ENCODE measurements around the gene USP36. TPM values are rescaled to one million over a fixed set of nuclear protein-coding genes. Genes with fewer than 3 reads are reported as not detected.
"Not testable (repeated sequence)": the region's sequence is repeated elsewhere in the genome, so short reads cannot be mapped to it uniquely, and the experiment has no call there.

USP36 gene
- 19.5 TPM for total RNA-seq
- long read RNA-seq, partial matches to known transcripts, result 8 of 14 reads
- long read RNA-seq, other reads (novel, unspliced or antisense), result 5 of 14 reads

DNA sequence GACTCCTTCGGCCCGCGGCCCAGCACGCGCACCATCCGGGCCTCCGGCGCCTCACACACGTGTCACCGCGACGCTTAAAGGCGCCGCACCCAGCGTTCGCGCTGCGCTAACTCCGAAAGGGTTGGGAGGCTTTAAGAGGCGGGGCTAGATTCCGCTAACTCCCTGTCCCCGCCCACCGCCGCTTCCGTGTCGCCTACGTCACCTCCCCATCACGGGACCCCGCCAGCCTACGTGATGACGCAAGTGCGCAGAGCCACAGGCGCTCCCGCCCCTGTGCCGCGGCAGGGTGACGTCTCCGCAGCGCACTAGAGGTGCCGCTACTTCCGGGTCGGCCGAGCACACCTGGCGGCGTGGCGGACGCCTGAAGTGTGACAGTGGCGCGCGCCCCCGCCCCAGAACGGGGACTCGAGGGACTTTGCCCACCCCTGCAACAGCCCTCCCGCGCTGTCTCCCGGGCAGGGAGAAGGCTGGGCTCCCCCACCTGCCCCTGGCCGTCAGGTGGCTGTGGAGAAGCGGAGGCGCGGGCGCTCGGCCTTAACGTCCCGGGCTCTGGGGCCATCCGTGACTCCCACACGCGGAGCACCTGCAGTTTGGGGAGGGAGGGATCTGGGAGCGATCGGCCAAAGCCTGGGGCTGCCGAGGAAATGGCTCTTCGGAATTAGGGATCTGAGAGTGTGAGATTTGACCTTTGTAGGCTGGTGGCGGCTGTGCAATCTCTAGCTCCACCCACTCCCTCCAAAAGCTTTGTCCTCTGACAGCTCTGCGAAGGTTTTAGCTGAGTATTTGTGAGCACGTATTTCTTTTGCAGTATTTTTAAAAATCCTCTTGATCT, at the start of gene USP36:
TSS of gene USP36 (minus strand) at position 35 of the 832 bp plus-strand sequence. CDS start 4,451 bp downstream, outside the sequence.
- intact Hi-C loops (cut with DNase I), result no loop called here

GRCh38 chr17:78890096-78890495, 49.5 kb upstream of the USP36 start:
- DNase-seq (ENCODE audit: low spot score); intact Hi-C loops (cut with DNase I): not testable (repeated sequence)

More for the DNA sequence above, at the start of gene USP36:
- peak; percentile 100 for DNase-seq (ENCODE audit: low spot score)

DNA sequence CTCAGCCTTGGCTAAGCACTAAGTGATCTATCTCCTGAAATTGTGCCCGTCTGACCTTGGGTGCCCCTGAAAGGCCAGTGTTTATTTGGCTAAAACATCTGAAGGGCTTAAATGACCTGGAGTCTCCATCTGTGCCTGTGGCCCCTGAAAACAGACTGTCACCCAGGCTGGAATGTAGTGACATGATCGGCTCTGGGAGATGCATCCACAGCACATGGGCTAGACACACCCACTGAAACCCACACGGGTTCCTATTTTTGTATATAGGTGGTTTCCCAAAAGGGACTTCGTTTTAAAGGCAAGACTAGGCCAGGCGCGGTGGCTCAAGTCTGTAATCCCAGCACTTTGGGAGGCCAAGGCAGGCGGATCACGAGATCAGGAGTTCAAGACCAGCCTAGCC, 48.9 kb upstream of the USP36 start:
- no peak for DNase-seq (ENCODE audit: low spot score)
- intact Hi-C loops (cut with DNase I), result no loop called here

GRCh38 chr17:78888941-78889518, 48.4 kb upstream of the USP36 start:
- intact Hi-C loops (cut with DNase I), result no loop called here
- no peak for DNase-seq (ENCODE audit: low spot score)

DNA sequence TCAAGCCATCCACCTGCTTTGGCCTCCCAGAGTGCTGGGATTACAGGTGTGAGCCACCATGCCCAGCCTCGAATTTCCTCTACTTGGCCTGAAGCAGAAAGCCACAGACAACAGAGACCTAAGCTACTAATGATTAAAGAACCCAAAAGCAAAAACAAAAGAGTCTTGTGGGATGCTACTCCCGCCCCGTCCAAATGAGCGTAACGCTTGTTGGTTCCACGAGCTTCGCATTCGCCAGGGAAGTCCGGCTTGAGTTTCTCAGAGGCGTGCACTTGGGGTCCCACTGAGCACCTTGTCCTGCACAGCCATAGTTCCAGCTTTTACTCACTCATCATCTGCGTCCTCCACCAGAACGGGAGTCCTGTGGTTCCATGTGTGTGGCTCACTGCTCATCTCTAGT, 46.3 kb upstream of the USP36 start:
- intact Hi-C loops (cut with DNase I), result no loop called here
- DNase-seq (ENCODE audit: low spot score), result no peak

DNA sequence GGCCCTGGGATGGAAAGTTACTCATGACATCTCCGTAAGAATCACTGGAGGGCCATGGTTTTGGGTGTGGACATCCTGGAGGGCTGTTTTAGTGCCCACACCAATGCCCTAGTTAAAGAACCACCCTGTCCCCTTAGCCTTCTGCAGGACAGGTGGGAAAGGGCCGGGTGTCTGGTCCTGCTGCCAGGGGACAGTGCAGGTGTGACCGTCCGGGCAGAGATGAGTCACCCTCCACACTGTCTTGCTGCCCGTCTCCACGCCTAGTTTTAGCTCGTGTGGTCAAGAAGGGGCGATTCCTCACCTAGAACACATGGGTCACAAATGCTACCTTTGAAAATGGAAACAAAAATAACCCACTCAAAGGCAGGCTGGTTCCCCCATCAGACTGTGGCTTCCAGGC, 45.3 kb upstream of the USP36 start:
- no peak for DNase-seq (ENCODE audit: low spot score)
- intact Hi-C loops (cut with DNase I), result no loop called here

DNA sequence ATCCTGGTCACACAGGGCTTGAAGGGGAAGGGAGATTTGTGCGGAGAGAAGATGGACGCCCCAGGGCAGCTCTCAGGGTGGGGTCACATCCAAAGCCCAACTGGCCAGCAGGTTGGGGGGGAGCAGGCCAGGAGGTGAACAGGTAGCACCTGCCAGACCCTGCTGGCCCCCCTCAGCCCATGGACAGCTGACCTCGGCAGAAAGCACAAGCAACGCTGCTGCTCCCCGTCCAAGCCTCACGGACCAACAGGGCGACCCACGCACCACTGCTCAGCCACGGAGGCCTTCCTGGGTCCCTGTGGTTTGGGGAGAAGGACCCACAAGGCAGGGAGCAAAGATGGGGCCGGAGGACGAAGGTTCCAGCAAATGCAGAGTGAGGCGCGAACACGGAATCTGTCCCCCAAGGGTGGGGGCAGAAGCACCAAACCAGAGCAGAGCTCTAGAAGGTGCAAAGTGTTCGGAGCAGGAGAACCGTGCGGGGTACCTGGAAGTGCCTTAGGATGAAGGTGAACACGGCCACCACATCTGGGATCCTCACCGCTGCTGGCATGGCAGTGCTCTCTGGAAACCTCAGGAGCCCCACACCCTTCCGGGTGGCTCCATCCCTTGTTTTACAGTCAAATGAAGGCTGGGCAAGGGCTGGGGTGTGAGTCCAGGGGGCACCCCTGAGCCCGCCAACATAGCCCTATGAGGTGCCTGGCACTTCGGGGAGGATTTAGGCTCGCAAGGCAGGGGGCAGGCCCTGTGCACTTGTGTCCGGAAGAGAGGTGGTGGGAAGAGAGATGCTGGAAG, 44.5 kb upstream of the USP36 start:
- intact Hi-C loops (cut with DNase I), result loop anchor here (5.0 kb wide), 1 partner anchor 47 kb away; no protein-coding TSS in a partner anchor
- DNase-seq (ENCODE audit: low spot score), result no peak

GRCh38 chr17:78884148-78884825, 43.7 kb upstream of the USP36 start:
- intact Hi-C loops (cut with DNase I), result loop anchor here (5.0 kb wide), 1 partner anchor 48 kb away; no protein-coding TSS in a partner anchor
- DNase-seq (ENCODE audit: low spot score), result no peak

DNA sequence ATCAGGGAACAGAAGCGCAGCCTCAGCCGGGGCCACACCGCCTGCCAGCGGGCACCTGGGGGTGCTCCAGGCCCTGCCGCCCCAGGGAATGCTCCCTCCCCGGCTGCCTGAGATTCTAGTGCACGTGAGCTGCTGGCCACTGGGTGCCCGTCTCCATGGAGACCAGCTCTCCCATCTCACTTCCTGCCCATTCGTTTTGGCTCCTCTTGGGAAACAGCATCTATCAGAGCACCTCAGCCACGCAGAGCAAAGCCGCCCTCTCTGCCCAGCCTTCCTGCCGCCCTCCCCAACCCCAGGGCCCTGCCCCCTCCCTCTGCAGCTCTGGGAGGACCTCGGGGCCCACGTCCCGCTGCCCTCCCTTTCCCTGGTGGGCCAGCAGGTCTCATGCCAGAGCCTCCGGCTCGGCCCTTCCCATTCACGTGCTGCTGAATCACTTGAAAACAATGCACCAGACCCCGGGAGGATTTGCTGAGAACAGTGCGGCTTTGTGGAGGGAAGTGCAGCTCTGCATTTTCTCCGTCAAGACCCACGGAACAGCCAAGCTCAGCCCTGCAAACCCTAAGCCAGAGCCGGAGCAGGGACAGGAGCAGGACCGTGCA, 43.0 kb upstream of the USP36 start:
- DNase-seq (ENCODE audit: low spot score), result peak; percentile 88
- intact Hi-C loops (cut with DNase I), result loop anchor here (5.0 kb wide), 1 partner anchor 49 kb away; no protein-coding TSS in a partner anchor

GRCh38 chr17:78883089-78883532, 42.5 kb upstream of the USP36 start:
- peak; percentile 91 for DNase-seq (ENCODE audit: low spot score)
- intact Hi-C loops (cut with DNase I), result loop anchor here (5.0 kb wide), 1 partner anchor 49 kb away; no protein-coding TSS in a partner anchor

DNA sequence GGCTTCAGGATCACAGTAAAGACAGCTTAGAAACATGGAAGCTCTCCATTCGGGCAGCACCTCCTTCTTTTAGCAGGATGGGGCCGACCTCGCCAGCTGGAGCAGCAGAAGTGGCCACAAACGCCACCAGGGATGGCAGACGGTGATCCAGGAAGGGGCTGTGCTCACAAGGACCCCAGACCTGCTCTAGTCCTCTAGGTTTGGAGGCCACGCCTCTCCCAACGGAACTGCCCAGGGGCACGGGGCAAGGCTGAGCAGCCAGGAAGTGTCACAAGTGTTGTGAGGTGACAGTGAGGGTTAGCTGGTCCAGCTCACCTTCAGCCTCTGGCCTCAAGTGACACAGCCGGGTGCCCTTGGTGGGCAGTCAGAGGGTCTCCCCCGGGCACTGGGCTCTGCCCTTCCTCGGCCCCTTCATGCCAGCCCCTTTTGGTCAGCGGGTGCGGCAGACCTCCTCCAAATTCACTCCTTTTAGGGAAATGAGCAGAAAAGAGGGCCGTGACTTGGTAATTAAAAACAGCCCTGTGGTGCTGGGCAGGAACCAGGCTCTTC, 42.0 kb upstream of the USP36 start:
- peak; percentile 93 for DNase-seq (ENCODE audit: low spot score)
- intact Hi-C loops (cut with DNase I), result loop anchor here (5.0 kb wide), 1 partner anchor 50 kb away; no protein-coding TSS in a partner anchor

DNA sequence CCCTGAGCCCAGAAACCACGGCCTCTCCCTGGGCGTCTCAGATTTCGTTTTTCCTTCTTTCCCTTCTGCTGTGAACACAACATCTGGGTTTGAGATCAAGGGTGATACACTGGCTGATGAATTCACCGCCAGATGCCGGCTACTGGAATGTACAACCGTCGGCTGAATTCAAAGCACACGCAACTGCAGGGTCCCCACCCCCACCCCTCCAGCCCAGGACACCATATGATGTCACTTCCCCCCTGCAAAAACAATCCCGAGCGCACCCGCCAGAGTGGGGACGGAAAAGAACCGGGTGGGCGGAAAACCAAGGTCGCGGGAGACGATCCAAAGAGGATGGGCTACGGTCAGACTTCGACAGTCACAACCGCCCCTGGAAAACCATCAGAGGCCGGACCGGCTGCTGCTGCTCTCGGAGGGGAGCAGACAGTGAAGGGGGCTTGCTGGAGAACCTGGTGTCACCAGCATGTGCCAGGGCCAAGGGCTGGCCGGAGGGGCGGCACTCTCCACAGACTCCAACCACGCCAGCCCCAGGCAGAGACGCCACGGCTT, 39.1 kb upstream of the USP36 start:
- intact Hi-C loops (cut with DNase I), result loop anchor here (5.0 kb wide), 1 partner anchor 53 kb away; no protein-coding TSS in a partner anchor
- peak; percentile 89 for DNase-seq (ENCODE audit: low spot score)

- no peak for DNase-seq (ENCODE audit: low spot score)
- intact Hi-C loops (cut with DNase I), result no loop called here
Observed at GRCh38 chr17:78878871-78879527, 38.4 kb upstream of the USP36 start.

- intact Hi-C loops (cut with DNase I), result no loop called here
- no peak for DNase-seq (ENCODE audit: low spot score)
Observed at GRCh38 chr17:78878261-78878660, 37.6 kb upstream of the USP36 start.

GRCh38 chr17:78876954-78877517, 36.4 kb upstream of the USP36 start:
- intact Hi-C loops (cut with DNase I); DNase-seq (ENCODE audit: low spot score): not testable (repeated sequence)

GRCh38 chr17:78876094-78876597, 35.5 kb upstream of the USP36 start:
- no peak for DNase-seq (ENCODE audit: low spot score)
- intact Hi-C loops (cut with DNase I), result no loop called here

Data from cardiac septum (tissue), 1 donor.